Choroid plexus epithelial cell (primary cell): ENCODE data around the gene RIPOR3.

Experiments used
- DNase-seq: peaks from one replicate; pipeline ENCODE4 v3.0.0-alpha.2; 2010; ENCODE audit warnings: low read depth
- H3K4me3 ChIP-seq: 2 replicates; pipeline ENCODE4 v1.5.1; 2011; ENCODE audit warnings: low read depth, mild to moderate bottlenecking, control low read depth, low read length, moderate library complexity
- CTCF ChIP-seq: conservative IDR thresholded peaks from 2 replicates; pipeline ENCODE4 v1.5.1; 2011; ENCODE audit warnings: low read depth, mild to moderate bottlenecking, control low read depth, inconsistent platforms, low read length, moderate library complexity

The RIPOR3 gene

GRCh38 chr20:50688256-50688975 is 2.9 kb downstream of the RIPOR3 start:
- DNase-seq = no peak
- no peak for TF ChIP-seq CTCF
- no peak overlapping the region for H3K4me3 ChIP-seq

GRCh38 chr20:50686821-50687220 is 4.5 kb downstream of the RIPOR3 start:
- H3K4me3 ChIP-seq = no peak overlapping the region
- DNase-seq = no peak
- no peak for TF ChIP-seq CTCF

GRCh38 chr20:50683570-50683969 is 7.8 kb downstream of the RIPOR3 start:
- TF ChIP-seq CTCF = no peak
- no peak overlapping the region for H3K4me3 ChIP-seq
- DNase-seq = no peak

GRCh38 chr20:50682947-50683530 is 8.3 kb downstream of the RIPOR3 start:
- H3K4me3 ChIP-seq = no peak overlapping the region
- no peak for DNase-seq
- TF ChIP-seq CTCF = no peak

GRCh38 chr20:50682065-50682464 is 9.3 kb downstream of the RIPOR3 start:
- H3K4me3 ChIP-seq = no peak overlapping the region
- DNase-seq = no peak
- TF ChIP-seq CTCF = no peak

- TF ChIP-seq CTCF = no peak
- DNase-seq = no peak
- H3K4me3 ChIP-seq = no peak overlapping the region
Measured at GRCh38 chr20:50681359-50682064, 9.8 kb downstream of the RIPOR3 start.
